NCI-H748 (cell line): ENCODE results near the gene KRTAP20-3.

Experiments
- DNase-seq: peaks from one replicate; lab custom pipeline; 2025; ENCODE audit not compliant: unreplicated experiment; lab: John Stamatoyannopoulos, UW

Gene KRTAP20-3

GRCh38 chr21:30642564-30642963 is at the start of gene KRTAP20-3:
KRTAP20-3 (plus strand) TSS chr21:30642864.
- DNase-seq = no peak

- no peak for DNase-seq
These were observed 43.9 kb upstream of the KRTAP20-3 start, which contains the start of gene KRTAP6-2 for GRCh38 chr21:30598802-30599201. KRTAP6-2 (minus strand) TSS chr21:30598902; CDS start chr21:30598874, 28 bp downstream.

GRCh38 chr21:30600787-30601186 is 41.9 kb upstream of the KRTAP20-3 start, which contains the start of gene KRTAP22-1:
KRTAP22-1 (plus strand) TSS chr21:30601087.
- no peak for DNase-seq

- DNase-seq = no peak
These were observed 36.7 kb upstream of the KRTAP20-3 start for GRCh38 chr21:30605968-30606367.

DNA sequence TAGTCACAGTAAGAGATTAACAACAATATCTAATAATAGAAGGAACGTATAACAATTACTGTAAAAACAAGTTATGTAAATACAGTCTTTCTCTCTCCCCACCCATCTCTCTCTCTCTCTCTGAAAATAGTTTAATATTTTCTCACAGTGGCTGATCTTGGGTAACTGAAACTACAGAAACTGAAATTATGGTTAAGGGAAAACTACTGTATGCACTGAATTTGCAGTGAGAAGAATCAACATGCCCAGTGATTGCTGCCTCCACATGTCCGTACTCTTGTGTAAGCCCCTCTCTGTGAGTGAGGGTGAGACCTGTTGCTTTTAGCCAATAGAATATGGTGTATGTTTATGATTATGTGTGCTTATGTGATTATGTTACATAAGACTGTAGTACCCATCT is 30.5 kb upstream of the KRTAP20-3 start:
- DNase-seq = no peak

DNA sequence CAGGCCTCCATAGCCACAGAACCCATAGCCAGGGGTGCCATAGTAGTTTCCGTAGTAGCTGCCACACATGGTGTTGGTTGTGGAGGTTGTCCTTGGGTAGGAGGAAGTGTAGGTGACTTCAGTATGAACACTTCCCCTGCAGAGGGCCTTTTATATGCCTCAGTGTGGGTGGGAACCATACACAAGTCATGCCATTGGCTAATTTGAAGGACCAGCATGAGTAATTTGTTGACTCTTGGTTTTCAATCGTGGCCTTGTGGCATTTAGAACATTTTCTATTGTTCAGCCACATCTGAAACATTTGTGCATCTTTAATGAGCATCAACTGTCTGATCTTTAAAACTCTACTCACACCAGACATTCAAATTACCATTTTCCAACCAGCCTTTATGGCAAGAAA is 28.8 kb upstream of the KRTAP20-3 start, which contains the start of gene KRTAP6-1:
KRTAP6-1 (minus strand) TSS at position 95 of the 400 bp plus-strand sequence; CDS start at position 69, 26 bp downstream.
- no peak for DNase-seq

DNA sequence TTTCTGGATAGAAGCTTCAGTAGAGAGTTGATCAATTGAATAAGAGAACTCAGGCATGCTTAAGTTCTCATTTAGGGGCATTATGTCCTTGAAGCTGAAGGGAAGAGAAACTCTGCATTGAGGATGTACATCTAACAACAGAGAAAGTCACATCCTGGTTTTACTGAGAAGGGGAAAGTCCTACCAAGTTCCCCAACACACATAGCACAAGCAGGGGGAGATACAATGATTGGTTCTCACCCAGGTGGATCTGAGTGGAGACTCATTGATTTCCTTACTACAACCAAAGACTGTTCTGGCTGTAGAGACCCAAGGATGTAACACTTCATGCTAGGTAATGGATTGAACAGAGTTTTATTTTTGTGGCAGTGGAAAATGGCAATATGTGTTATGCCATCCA is 27.5 kb upstream of the KRTAP20-3 start:
- DNase-seq = no peak

DNA sequence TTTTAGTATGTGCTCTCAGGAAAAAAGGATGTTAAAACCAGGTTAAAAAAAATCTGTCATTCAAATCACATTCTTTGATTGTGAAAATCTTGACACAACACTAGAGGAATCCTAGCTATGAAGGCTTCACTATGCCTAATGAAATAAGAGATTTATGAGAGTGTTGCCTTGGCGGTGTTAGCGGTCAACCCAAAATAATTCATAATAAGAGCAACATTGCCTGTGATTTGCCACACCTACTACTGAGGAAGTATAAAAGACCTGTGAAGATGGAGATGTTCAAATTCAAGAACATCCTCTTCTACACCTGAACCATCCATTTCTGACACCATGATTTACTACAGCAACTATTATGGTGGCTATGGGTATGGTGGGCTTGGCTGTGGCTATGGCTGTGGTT is 26.5 kb upstream of the KRTAP20-3 start, which contains the start of gene KRTAP20-1:
KRTAP20-1 (plus strand) TSS at position 301 of the 400 bp plus-strand sequence; CDS start at position 331, 30 bp downstream.
- no peak for DNase-seq

- no peak for DNase-seq
These were observed 22.6 kb upstream of the KRTAP20-3 start for GRCh38 chr21:30620080-30620479.

GRCh38 chr21:30620522-30620921 is 22.1 kb upstream of the KRTAP20-3 start, which contains the start of gene KRTAP20-4:
KRTAP20-4 (plus strand) TSS chr21:30620627.
- no peak for DNase-seq

GRCh38 chr21:30623362-30623761 is 19.3 kb upstream of the KRTAP20-3 start:
- DNase-seq = no peak

GRCh38 chr21:30625449-30626165 is 17.1 kb upstream of the KRTAP20-3 start:
- no peak for DNase-seq

DNA sequence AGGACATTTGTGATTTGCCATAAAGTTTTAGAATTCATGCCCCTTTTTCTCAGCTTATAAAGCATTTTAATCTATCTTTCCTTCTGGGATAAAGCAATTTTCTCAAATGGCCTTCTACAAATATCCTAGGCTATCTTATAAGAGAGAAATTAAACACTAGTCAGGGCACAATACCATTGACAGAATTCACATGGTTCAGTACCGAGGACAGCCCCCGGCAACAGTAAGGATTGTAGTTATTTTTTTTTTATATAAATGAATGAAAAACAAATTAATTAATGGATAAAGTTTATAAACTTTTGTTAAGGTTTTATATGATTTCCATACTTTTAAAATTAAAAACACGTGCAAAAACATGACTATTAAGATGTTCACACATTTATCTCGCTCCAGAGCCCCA is 14.6 kb upstream of the KRTAP20-3 start:
- no peak for DNase-seq

- DNase-seq = no peak
These were observed 13.5 kb upstream of the KRTAP20-3 start for GRCh38 chr21:30629200-30629599.

DNA sequence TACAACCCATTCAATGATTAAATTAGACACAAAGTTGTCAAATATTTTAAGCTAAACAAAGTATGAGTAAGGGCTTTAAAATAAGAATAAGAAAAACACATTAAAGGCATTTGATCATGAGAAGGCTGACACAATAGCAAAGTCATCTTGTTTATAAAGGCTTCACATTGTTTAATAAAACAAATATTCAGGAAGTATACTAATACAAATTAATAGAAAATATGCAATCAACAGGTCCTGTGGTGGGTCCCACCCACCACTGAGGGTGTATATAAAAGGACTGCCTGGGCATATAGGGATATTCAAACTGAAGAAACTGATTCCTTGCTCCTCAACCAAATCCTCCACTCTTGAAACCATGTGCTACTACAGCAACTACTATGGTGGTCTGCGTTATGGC is 7.8 kb upstream of the KRTAP20-3 start, which contains the start of gene KRTAP20-2:
KRTAP20-2 (plus strand) TSS at position 301 of the 400 bp plus-strand sequence; CDS start at position 359, 58 bp downstream.
- no peak for DNase-seq

- DNase-seq = no peak
These were observed 4.0 kb upstream of the KRTAP20-3 start for GRCh38 chr21:30638686-30639085.

DNA sequence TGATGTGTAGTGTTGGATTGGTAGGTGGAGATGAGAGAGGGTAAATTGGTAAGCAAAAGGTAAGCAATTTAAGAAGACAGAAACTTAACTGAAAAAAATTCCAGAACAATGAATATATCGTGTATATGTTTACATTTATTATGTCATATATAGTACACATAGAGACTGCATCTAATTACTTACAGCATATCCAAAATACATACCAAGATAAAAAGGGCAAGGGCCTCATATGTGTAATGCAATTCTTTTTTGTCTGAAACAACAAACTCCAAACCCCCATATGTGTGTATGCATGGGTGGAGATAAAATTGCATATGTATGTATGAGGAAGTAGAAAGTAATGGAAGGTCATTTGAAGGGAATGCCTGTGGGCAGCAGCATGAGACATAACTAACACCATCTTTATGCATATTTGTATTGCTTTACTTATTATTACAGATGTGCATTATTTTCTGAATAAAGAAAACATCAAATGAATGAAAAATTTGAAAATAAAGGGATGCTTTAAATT is 4.3 kb downstream of the KRTAP20-3 start:
- no peak for DNase-seq

DNA sequence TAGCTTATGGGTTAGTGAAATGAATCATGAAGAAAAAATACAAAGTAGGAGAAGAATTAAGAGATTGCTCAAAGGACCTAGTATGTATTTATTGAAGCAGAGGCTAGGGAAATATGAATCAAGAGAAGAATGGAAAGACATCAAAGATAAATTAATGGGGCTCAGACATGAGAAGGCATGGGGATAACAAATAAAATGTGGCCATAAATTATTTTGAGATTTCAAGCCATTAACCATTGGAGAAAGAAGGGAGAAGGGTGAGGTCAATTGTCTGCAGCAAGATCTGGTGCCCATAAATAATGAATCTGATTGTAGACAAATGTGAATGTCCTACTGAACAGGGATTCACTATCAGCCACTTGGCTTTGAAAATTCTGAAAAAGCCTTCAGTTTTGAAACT is 10.2 kb downstream of the KRTAP20-3 start:
- DNase-seq = no peak

- DNase-seq = no peak
These were observed 26.1 kb downstream of the KRTAP20-3 start for GRCh38 chr21:30668776-30669175.

GRCh38 chr21:30672985-30673650 is 30.5 kb downstream of the KRTAP20-3 start:
- DNase-seq = no peak

GRCh38 chr21:30674312-30674711 is 31.6 kb downstream of the KRTAP20-3 start:
- no peak for DNase-seq

DNA sequence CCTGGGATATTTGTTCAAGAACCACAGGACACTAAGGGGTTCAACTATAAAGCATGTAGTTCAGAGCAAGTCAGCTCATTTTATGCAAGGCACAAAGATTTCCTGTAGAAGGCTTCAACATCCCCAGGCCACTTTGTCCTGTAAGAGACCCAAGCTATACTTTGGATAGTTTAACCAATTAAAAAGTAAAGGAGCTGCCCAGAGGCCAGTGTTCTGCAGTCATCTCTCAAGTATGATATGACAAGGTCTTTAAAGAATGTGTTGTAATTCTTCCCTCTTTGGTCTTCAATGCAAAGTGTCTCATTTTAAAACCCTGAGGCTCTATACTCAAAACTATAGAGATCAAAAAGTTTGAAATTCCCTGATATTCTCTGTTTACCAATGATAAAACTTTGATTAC is 34.1 kb downstream of the KRTAP20-3 start:
- no peak for DNase-seq
